GM23248 (cell line): ENCODE results near the gene RNLS.

Source experiments
- EZH2 ChIP-seq: fragments of 200-600 bp; sonication (generic); IDR thresholded peaks from 2 replicates; pipeline ENCODE4 v1.6.1; 2018; ENCODE audit warnings: antibody characterized with exemption, mild to moderate bottlenecking; ENCODE audit not compliant: insufficient read depth, poor library complexity, severe bottlenecking
- EZH2phosphoT487 ChIP-seq: fragments of 200-600 bp; sonication (generic); IDR thresholded peaks from 2 replicates; pipeline ENCODE4 v1.6.1; 2018; ENCODE audit warnings: antibody characterized with exemption, moderate library complexity, mild to moderate bottlenecking, low read depth; ENCODE audit not compliant: insufficient read depth

GRCh38 chr10:88333248-88333630, 249.9 kb downstream of the RNLS start:
- TF ChIP-seq EZH2 (no peak), EZH2phosphoT487 (no peak)
